CD4-positive, alpha-beta memory T cell (primary cell): ENCODE data around the gene CCDC89. TPM values are rescaled to one million over a fixed set of nuclear protein-coding genes. Genes with fewer than 3 reads are reported as not detected.
A peak's percentile ranks its signal among the peaks of the same experiment; 100 is the strongest.

Experiments used
- CTCF ChIA-PET: fragments of 350-600 bp; sonication (Branson Sonifier 250); formaldehyde crosslinking; loops from one replicate; lab custom pipeline; 2021; ENCODE audit warnings: inconsistent platforms; ENCODE audit not compliant: partially characterized antibody; lab: Charles Lee
- POLR2A ChIA-PET: fragments of 350-600 bp; sonication (Branson Sonifier 250); formaldehyde crosslinking; loops from one replicate; lab custom pipeline; 2021; ENCODE audit not compliant: partially characterized antibody; lab: Charles Lee
- DNase-seq, 5 donors: peaks; one replicate each; pipeline versions ENCODE4 v3.0.0 to v3.0.0-alpha.2; 2020 to 2022; ENCODE audit warnings: mixed read lengths in 1 of 5
- H3K27ac ChIP-seq: one replicate; pipeline ENCODE4 v1.7.0; 2013; ENCODE audit warnings: low read depth, low read length
- H3K27me3 ChIP-seq: 2 replicates; pipeline ENCODE4 v1.7.0; 2013; ENCODE audit warnings: mild to moderate bottlenecking, low read length, moderate library complexity; ENCODE audit not compliant: insufficient read depth
- H3K36me3 ChIP-seq: 2 replicates; pipeline ENCODE4 v1.7.0; 2013; ENCODE audit warnings: mild to moderate bottlenecking, low read length, moderate library complexity; ENCODE audit not compliant: insufficient read depth
- H3K4me1 ChIP-seq: 2 replicates; pipeline ENCODE4 v1.7.0; 2013; ENCODE audit warnings: mild to moderate bottlenecking, low read length, moderate library complexity; ENCODE audit not compliant: insufficient read depth
- H3K4me3 ChIP-seq, 2 donors: one replicate each; pipeline ENCODE4 v1.7.0; 2013; ENCODE audit warnings: low read length in 2 of 2, mild to moderate bottlenecking in 1 of 2
- H3K9me3 ChIP-seq, 2 donors: one replicate each; pipeline ENCODE4 v1.7.0; 2013; ENCODE audit warnings: low read length in 2 of 2, control low read depth in 1 of 2; ENCODE audit not compliant: control insufficient read depth in 1 of 2
- H3K27ac Mint-ChIP-seq, 7 donors: one replicate each; pipeline ENCODE4 v1.8.0; 2020 to 2021; ENCODE audit warnings: mixed read lengths in 7 of 7, mild to moderate bottlenecking in 6 of 7, inconsistent platforms in 3 of 7, moderate library complexity in 3 of 7
- H3K27me3 Mint-ChIP-seq, 2 donors: one replicate each; pipeline ENCODE4 v1.8.0; 2020 to 2021; ENCODE audit warnings: mixed read lengths in 2 of 2
- H3K36me3 Mint-ChIP-seq, 2 donors: one replicate each; pipeline ENCODE4 v1.8.0; 2020 to 2021; ENCODE audit warnings: mixed read lengths in 2 of 2, inconsistent platforms in 1 of 2, mild to moderate bottlenecking in 1 of 2
- H3K4me1 Mint-ChIP-seq, 4 donors: one replicate each; pipeline ENCODE4 v1.8.0; 2020 to 2021; ENCODE audit warnings: mixed read lengths in 4 of 4, mild to moderate bottlenecking in 1 of 4
- H3K4me3 Mint-ChIP-seq, 8 donors: one replicate each; pipeline ENCODE4 v1.8.0; 2020 to 2021; ENCODE audit warnings: mixed read lengths in 8 of 8, mild to moderate bottlenecking in 7 of 8, moderate library complexity in 6 of 8, inconsistent platforms in 3 of 8
- H3K9me3 Mint-ChIP-seq, 8 donors: one replicate each; pipeline ENCODE4 v1.8.0; 2020 to 2021; ENCODE audit warnings: mixed read lengths in 8 of 8, mild to moderate bottlenecking in 5 of 8, inconsistent platforms in 3 of 8, moderate library complexity in 1 of 8
- intact Hi-C: fragments of 100-400 bp; cut with micrococcal nuclease; formaldehyde crosslinking; loops from one replicate; pipeline ENCODE4 v1.15.1; 2023
- polyA plus RNA-seq, 2 donors: library from polyadenylated mRNA; unstranded; fragments of 300-500 nt; fragmentation: Illumina TruSeq; gene quantifications; one replicate each; pipeline ENCODE4 v1.2.3, GENCODE V29; 2021
- total RNA-seq, 2 experiments: library from RNA; stranded (reverse); gene quantifications; one replicate each; pipeline ENCODE4 v1.2.3, GENCODE V29; 2021

The CCDC89 gene
- under 1 TPM; 0.22 to 0.70 TPM for total RNA-seq
- not detected for polyA plus RNA-seq

DNA sequence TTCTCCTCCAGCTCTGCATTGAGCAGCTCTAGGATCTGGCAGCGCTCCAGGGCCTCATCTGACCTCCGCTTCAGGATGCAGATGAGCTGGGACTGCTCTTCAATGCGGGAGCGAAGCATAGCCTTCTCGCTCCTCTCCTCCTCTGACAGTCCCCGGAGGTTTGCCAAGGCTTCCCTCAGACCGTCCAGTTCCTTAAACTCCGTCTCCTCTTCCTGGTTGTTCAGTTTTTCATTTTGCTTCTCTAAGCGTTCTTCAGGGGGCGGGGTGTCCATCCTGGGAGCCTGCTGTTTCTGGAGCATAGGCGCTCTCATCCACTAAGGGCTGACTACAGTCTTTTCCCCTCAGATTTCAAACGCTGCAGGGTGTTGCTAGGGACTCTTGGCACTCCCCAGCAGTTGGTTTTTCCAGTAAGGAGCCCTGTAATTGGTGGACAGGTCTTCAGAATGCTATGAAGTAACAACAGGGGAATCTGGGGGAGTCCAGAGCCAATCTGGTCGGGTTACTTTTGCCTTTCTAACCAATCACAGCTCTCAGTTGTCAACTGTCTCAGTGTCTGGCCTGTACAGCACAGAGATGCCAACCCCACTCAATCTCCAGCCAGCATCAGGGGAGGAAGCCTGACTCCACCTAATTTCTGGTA is at the start of gene CCDC89:
TSS of gene CCDC89 (minus strand) at position 376 of the 640 bp plus-strand sequence. CDS start at position 311, 65 bp downstream.
- H3K4me3 Mint-ChIP-seq, result peak within 1 kb of the TSS in 2 of 8 donors; percentile 20 to 46
- H3K36me3 ChIP-seq, result no peaks in the 10 kb centered on the region
- H3K27me3 Mint-ChIP-seq, result peaks cover 6 to 9% of the 10 kb centered on the region in 2 donors
- no peak within 1 kb of the TSS for H3K27ac ChIP-seq
- H3K27me3 ChIP-seq, result no peaks in the 10 kb centered on the region
- no peak within 1 kb of the TSS for H3K4me3 ChIP-seq
- peaks cover 7 to 23% (median 16%) of the 10 kb centered on the region in 4 donors for H3K4me1 Mint-ChIP-seq
- H3K9me3 ChIP-seq, result no peaks in the 10 kb centered on the region
- intact Hi-C loops, result no loop called here
- ChIA-PET CTCF (interaction anchor here (1.0 to 1.3 kb wide), 3 partner anchors 10 to 22 kb away, joined by 3 to 5 read pairs (median 4); no protein-coding TSS in a partner anchor), POLR2A (interaction anchor here (1.9 kb wide), 1 partner anchor 21 kb away, joined by 10 read pairs; the partner anchor contains the start of gene CREBZF)
- no peak for DNase-seq
- no peaks in the 10 kb centered on the region for H3K9me3 Mint-ChIP-seq
- H3K4me1 ChIP-seq, result peaks cover 12% of the 10 kb centered on the region
- peaks cover 3 to 8% of the 10 kb centered on the region in 2 donors for H3K36me3 Mint-ChIP-seq
- H3K27ac Mint-ChIP-seq, result peak within 1 kb of the TSS in 4 of 7 donors; percentile 0 to 56 (median 28)

- Mint-ChIP-seq H3K4me3 (no peak overlapping the region), H3K27ac (no peak overlapping the region), H3K9me3 (peaks cover 0 to 2% (median 0%) of the 10 kb centered on the region in 8 donors), H3K27me3 (no peaks in the 10 kb centered on the region), H3K36me3 (peaks cover 41 to 42% of the 10 kb centered on the region in 2 donors), H3K4me1 (peaks cover 7 to 34% (median 18%) of the 10 kb centered on the region in 4 donors)
- POLR2A ChIA-PET, result no interaction called here
- Histone ChIP-seq H3K36me3 (no peaks in the 10 kb centered on the region), H3K27me3 (no peaks in the 10 kb centered on the region), H3K4me1 (peaks cover 10% of the 10 kb centered on the region), H3K4me3 (no peak overlapping the region), H3K27ac (no peak overlapping the region), H3K9me3 (no peaks in the 10 kb centered on the region)
- DNase-seq, result no peak
- CTCF ChIA-PET, result no interaction called here
- intact Hi-C loops, result no loop called here
These were observed 47.0 kb upstream of the CCDC89 start for GRCh38 chr11:85732965-85733364.

DNA sequence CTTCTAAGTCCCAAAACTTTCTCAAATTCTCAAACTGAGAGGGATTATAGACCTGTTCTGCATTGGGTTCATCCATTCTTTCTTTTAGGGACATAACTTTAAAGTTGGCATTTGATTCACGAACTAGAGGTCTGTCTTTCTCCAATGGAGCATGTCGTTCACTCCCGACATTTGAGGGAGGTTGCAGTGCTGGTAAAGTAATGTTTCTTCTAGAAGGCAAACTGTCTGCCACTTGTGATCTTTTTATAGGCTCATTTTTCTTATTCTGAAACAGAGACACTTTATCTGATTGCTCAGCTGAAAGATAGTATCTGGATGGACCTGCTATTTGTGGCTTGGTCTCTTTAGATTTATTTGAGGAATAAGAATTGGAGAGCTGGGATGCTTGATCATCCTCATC is 40.4 kb upstream of the CCDC89 start:
- Histone ChIP-seq H3K4me1 (no peaks in the 10 kb centered on the region), H3K9me3 (no peaks in the 10 kb centered on the region), H3K27ac (no peak overlapping the region), H3K27me3 (no peaks in the 10 kb centered on the region), H3K4me3 (no peak overlapping the region), H3K36me3 (no peaks in the 10 kb centered on the region)
- Mint-ChIP-seq H3K27me3 (no peaks in the 10 kb centered on the region), H3K4me1 (peaks cover 0 to 21% (median 7%) of the 10 kb centered on the region in 4 donors), H3K4me3 (no peak overlapping the region), H3K9me3 (peaks cover 0 to 2% (median 0%) of the 10 kb centered on the region in 8 donors), H3K36me3 (peaks cover 33 to 57% of the 10 kb centered on the region in 2 donors), H3K27ac (peak overlapping the region in 1 of 7 donors; percentile 43)
- CTCF ChIA-PET, result no interaction called here
- intact Hi-C loops, result no loop called here
- POLR2A ChIA-PET, result no interaction called here
- DNase-seq, result no peak

DNA sequence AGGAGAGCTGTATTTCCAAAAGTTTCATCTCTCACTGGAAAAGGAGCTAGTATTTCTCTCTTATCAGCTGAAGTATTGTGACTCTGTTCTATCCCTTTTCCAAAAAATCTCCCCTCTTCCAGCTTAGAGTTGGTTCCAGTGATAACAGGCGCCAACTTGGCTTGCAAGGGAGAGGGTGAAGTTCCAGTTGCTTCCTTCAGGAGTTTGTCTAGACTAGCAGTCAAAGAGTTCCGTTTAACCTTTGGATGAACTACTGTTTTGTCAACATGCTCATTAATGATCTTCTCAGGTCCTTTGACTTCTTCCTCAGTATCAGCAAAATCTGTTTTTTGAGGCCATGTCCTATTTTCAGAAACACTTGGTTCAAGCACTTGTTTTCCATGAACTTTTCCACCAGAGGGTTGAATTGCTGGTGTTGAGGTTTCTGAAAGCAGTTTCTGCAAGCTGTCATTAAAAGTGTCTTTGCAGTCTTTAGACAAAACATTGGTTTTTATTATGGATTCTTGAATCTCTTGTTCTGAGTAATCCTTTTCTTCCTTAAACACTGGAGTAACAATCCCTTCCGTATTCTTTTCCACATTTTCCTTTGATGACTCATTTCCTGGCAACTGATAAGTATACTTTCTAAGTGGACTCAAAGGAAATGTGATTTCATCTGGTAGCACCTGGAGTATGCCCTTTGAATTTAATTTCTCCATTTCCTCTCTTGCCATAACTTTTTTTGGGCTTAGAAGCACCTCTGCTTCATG is 39.7 kb upstream of the CCDC89 start:
- Mint-ChIP-seq H3K36me3 (peaks cover 34 to 54% of the 10 kb centered on the region in 2 donors), H3K4me3 (no peak overlapping the region), H3K9me3 (peaks cover 0 to 2% (median 0%) of the 10 kb centered on the region in 8 donors), H3K27ac (peak overlapping the region in 2 of 7 donors; percentile 41 to 43), H3K4me1 (peaks cover 0 to 15% (median 7%) of the 10 kb centered on the region in 4 donors), H3K27me3 (no peaks in the 10 kb centered on the region)
- intact Hi-C loops, result no loop called here
- Histone ChIP-seq H3K27ac (no peak overlapping the region), H3K27me3 (no peaks in the 10 kb centered on the region), H3K36me3 (no peaks in the 10 kb centered on the region), H3K4me3 (no peak overlapping the region), H3K9me3 (no peaks in the 10 kb centered on the region), H3K4me1 (no peaks in the 10 kb centered on the region)
- CTCF ChIA-PET, result interaction anchor here (1.9 kb wide), 1 partner anchor 85 kb away, joined by 4 read pairs; no protein-coding TSS in a partner anchor
- POLR2A ChIA-PET, result no interaction called here
- DNase-seq, result no peak

DNA sequence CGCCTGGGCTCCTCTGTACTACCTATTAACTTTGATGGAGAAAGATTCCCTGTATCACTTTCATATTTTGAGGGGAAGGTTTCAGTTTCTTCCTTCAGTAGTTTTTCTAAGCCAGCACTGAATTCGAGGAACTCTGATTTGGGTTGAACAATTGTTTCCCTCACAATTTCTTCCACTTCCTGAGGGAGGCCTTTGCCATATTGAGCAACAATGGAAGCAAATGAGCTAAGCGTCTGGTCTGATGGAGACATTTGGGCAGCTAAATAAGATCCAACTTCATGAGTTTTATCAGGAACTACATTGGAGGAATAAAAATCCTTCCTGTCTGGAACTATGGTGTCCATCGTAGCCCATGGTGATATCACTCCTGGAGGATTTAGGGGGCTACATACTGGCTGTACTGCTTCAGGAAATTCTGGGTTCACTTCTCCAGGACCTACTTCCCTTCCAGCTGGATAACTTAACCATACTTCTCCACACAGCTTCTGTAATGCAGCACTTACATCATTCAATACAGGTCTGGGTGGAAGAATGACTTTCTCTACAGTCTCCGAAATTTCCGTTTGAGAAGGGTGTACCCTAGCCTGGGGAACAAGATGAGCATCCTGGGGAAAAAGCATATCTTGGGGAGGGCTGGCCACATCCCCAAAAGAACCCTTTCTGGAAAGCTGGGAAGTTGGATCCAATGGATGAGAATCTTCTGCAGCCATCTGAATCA is 38.9 kb upstream of the CCDC89 start:
- no peaks in the 10 kb centered on the region for H3K36me3 ChIP-seq
- POLR2A ChIA-PET, result interaction anchor here (0.6 kb wide), 1 partner anchor 61 kb away, joined by 3 read pairs; no protein-coding TSS in a partner anchor
- H3K27me3 ChIP-seq, result no peaks in the 10 kb centered on the region
- no peak overlapping the region for H3K4me3 ChIP-seq
- peak overlapping the region in 1 of 7 donors; percentile 42 for H3K27ac Mint-ChIP-seq
- CTCF ChIA-PET, result interaction anchor here (1.9 kb wide), 1 partner anchor 86 kb away, joined by 4 read pairs; no protein-coding TSS in a partner anchor
- peaks cover 0 to 9% (median 4%) of the 10 kb centered on the region in 4 donors for H3K4me1 Mint-ChIP-seq
- DNase-seq, result no peak
- H3K27me3 Mint-ChIP-seq, result no peaks in the 10 kb centered on the region
- H3K9me3 ChIP-seq, result no peaks in the 10 kb centered on the region
- intact Hi-C loops, result no loop called here
- peaks cover 0 to 2% (median 0%) of the 10 kb centered on the region in 8 donors for H3K9me3 Mint-ChIP-seq
- no peak overlapping the region for H3K4me3 Mint-ChIP-seq
- peaks cover 30 to 49% of the 10 kb centered on the region in 2 donors for H3K36me3 Mint-ChIP-seq
- H3K27ac ChIP-seq, result no peak overlapping the region
- H3K4me1 ChIP-seq, result no peaks in the 10 kb centered on the region

- Histone ChIP-seq H3K27ac (no peak overlapping the region), H3K36me3 (no peaks in the 10 kb centered on the region), H3K4me3 (no peak overlapping the region), H3K27me3 (no peaks in the 10 kb centered on the region), H3K9me3 (no peaks in the 10 kb centered on the region), H3K4me1 (no peaks in the 10 kb centered on the region)
- Mint-ChIP-seq H3K27me3 (no peaks in the 10 kb centered on the region), H3K4me1 (no peaks in the 10 kb centered on the region), H3K9me3 (no peaks in the 10 kb centered on the region), H3K27ac (peak overlapping the region in 1 of 7 donors; percentile 6), H3K4me3 (no peak overlapping the region), H3K36me3 (peaks cover 23 to 44% of the 10 kb centered on the region in 2 donors)
- CTCF ChIA-PET, result no interaction called here
- no peak for DNase-seq
- POLR2A ChIA-PET, result no interaction called here
- intact Hi-C loops, result no loop called here
These were observed 37.1 kb upstream of the CCDC89 start for GRCh38 chr11:85723088-85723487.
